K562 (cell line): ENCODE measurements around the gene GTF2H4. TPM values are rescaled to one million over a fixed set of nuclear protein-coding genes. Genes with fewer than 3 reads are reported as not detected.

Source experiments
- ATAC-seq: fragments of 200-7000 bp; cut with Tn5 transposase; 3 replicates; pipeline ENCODE4 v1.9.1; 2020; ENCODE audit warnings: moderate library complexity
- BruUV-seq: library from RNA; stranded (reverse); fragments of 400-500 nt; replicated peaks from 2 replicates; lab custom pipeline; 2021; lab: Mats Ljungman, UMichigan
- CTCF ChIA-PET: fragments of 300-600 bp; formaldehyde crosslinking; extraction: SDS; loops from one replicate; lab custom pipeline; 2021; ENCODE audit warnings: low intra/inter-chr PET ratio; lab: Yijun Ruan, JAX
- POLR2A ChIA-PET: fragments of 300-600, 350-650 bp; sonication (Branson Sonifier 250); formaldehyde crosslinking; extraction: SDS; loops from one replicate; lab custom pipeline; 2021; ENCODE audit warnings: antibody characterized with exemption, inconsistent platforms; lab: Yijun Ruan, JAX
- DNase-seq, 4 experiments: peaks; one replicate each; pipeline versions ENCODE4 v3.0.0 to v3.0.0-alpha.2; 2011 to 2018; ENCODE audit warnings: low spot score in 3 of 4, mixed read lengths in 3 of 4; ENCODE audit errors: extremely low read depth in 1 of 4
- FAIRE-seq: peaks from 2 replicates; lab custom pipeline; 2011; peaks lifted over from hg19 to GRCh38; lab: Jason Lieb, UNC
- H2AFZ ChIP-seq: 2 replicates; pipeline ENCODE4 v1.6.0; 2011; ENCODE audit warnings: low read depth, low read length, control low read depth, inconsistent platforms
- H3K27ac ChIP-seq: fragments of 200-600 bp; 3 replicates; pipeline ENCODE4 v1.8.0; 2011; ENCODE audit warnings: low read depth, mild to moderate bottlenecking, control low read depth, inconsistent platforms, low read length, moderate library complexity, mixed read lengths; ENCODE audit errors: extremely low read depth
- H3K27me3 ChIP-seq, 2 experiments: fragments of 300-600 bp in 1 of 2; 2 replicates in 1 of 2; 3 replicates in 1 of 2; pipeline versions ENCODE4 v1.6.0 to v1.8.0; 2011; ENCODE audit warnings: inconsistent platforms in 2 of 2, low read length in 2 of 2, mild to moderate bottlenecking in 1 of 2, mixed read lengths in 1 of 2, moderate library complexity in 1 of 2; ENCODE audit not compliant: control insufficient read depth in 2 of 2, insufficient read depth in 2 of 2
- H3K36me3 ChIP-seq: fragments of 300-600 bp; 3 replicates; pipeline ENCODE4 v1.8.0; 2011; ENCODE audit warnings: mild to moderate bottlenecking, low read length, inconsistent platforms; ENCODE audit not compliant: control insufficient read depth, insufficient read depth
- H3K4me1 ChIP-seq, 2 experiments: fragments of 200-600 bp in 1 of 2; replicated peaks in 1 of 2; 2 replicates in 1 of 2; 3 replicates in 1 of 2; pipeline versions ENCODE4 v1.5.1 to v1.8.0; 2011; ENCODE audit warnings: inconsistent platforms in 2 of 2, low read length in 2 of 2, mild to moderate bottlenecking in 1 of 2, mixed read lengths in 1 of 2, moderate library complexity in 1 of 2; ENCODE audit not compliant: control insufficient read depth in 2 of 2, insufficient read depth in 2 of 2
- H3K4me2 ChIP-seq: 2 replicates; pipeline ENCODE4 v1.6.1; 2011; ENCODE audit warnings: low read length, control low read depth, inconsistent platforms, mixed read lengths; ENCODE audit not compliant: insufficient read depth
- H3K4me3 ChIP-seq: fragments of 200-600 bp; sonication (generic), shearing (Covaris generic); 2 replicates; pipeline ENCODE4 v1.5.1; 2016; ENCODE audit warnings: control low read depth, inconsistent platforms
- H3K79me2 ChIP-seq: fragments of 200-600 bp; 3 replicates; pipeline ENCODE4 v1.8.0; 2011; ENCODE audit warnings: low read length, inconsistent platforms; ENCODE audit not compliant: control insufficient read depth, insufficient read depth
- H3K9ac ChIP-seq, 2 experiments: 2 replicates each; pipeline versions ENCODE4 v1.6.0 to v1.6.1; 2011; ENCODE audit warnings: low read depth in 2 of 2, low read length in 2 of 2, control low read depth in 1 of 2, inconsistent platforms in 1 of 2, mild to moderate bottlenecking in 1 of 2, mixed read lengths in 1 of 2; ENCODE audit not compliant: insufficient read depth in 1 of 2
- H3K9me1 ChIP-seq: one replicate; pipeline ENCODE4 v1.6.0; 2011; ENCODE audit warnings: inconsistent platforms, mild to moderate bottlenecking, low read length, moderate library complexity; ENCODE audit not compliant: control insufficient read depth, insufficient read depth
- H3K9me3 ChIP-seq: replicated peaks from 2 replicates; pipeline ENCODE4 v1.5.1; 2011; ENCODE audit warnings: low read depth, low read length, inconsistent platforms; ENCODE audit not compliant: control insufficient read depth, insufficient read depth
- H4K20me1 ChIP-seq: replicated peaks from 2 replicates; pipeline ENCODE4 v1.6.1; 2011; ENCODE audit warnings: low read length, inconsistent platforms, mixed read lengths; ENCODE audit not compliant: control insufficient read depth, insufficient read depth
- BDP1 ChIP-seq: IDR thresholded peaks from 3 replicates; pipeline ENCODE4 v1.6.1; 2011; ENCODE audit not compliant: insufficient read length, insufficient read depth
- CBFB ChIP-seq: sonication (generic); formaldehyde crosslinking; IDR thresholded peaks from 2 replicates; pipeline ENCODE4 v1.4.0; 2020; ENCODE audit warnings: mild to moderate bottlenecking, missing genetic modification reagents
- CC2D1A ChIP-seq: fragments of 450-650 bp; IDR thresholded peaks from 2 replicates; pipeline ENCODE4 v1.6.1; 2017; ENCODE audit warnings: mild to moderate bottlenecking
- ETS1 ChIP-seq: conservative IDR thresholded peaks from 2 replicates; pipeline ENCODE4 v1.6.1; 2011; ENCODE audit warnings: low read depth, mild to moderate bottlenecking, low read length; ENCODE audit not compliant: control insufficient read depth
- GATAD2A ChIP-seq: fragments of 450-650 bp; IDR thresholded peaks from 2 replicates; pipeline ENCODE4 v1.6.1; 2017
- HDAC3 ChIP-seq: fragments of 450-650 bp; IDR thresholded peaks from 2 replicates; pipeline ENCODE4 v1.6.1; 2018; ENCODE audit warnings: borderline replicate concordance, mild to moderate bottlenecking, moderate library complexity; ENCODE audit not compliant: partially characterized antibody
- MAFF ChIP-seq: IDR thresholded peaks from 2 replicates; pipeline ENCODE4 v1.6.1; 2012; ENCODE audit warnings: low read length, improper control_type of control experiment
- NCOA4 ChIP-seq: fragments of 450-650 bp; IDR thresholded peaks from 2 replicates; pipeline ENCODE4 v1.6.1; 2018; ENCODE audit warnings: mild to moderate bottlenecking; ENCODE audit not compliant: partially characterized antibody
- RBFOX2 ChIP-seq: fragments of 200-400 bp; formaldehyde crosslinking; IDR thresholded peaks from 2 replicates; pipeline ENCODE4 v1.6.1; 2017; ENCODE audit warnings: low read depth, mild to moderate bottlenecking, low read length, moderate library complexity
- SNRNP70 ChIP-seq: fragments of 200-400 bp; formaldehyde crosslinking; optimal IDR thresholded peaks from 2 replicates; pipeline ENCODE3; 2017; ENCODE audit warnings: low read depth, low read length
- TEAD2 ChIP-seq: fragments of 450-650 bp; IDR thresholded peaks from 2 replicates; pipeline ENCODE4 v1.6.1; 2016; ENCODE audit warnings: missing genetic modification characterization, control low read depth, missing compliant biosample characterization
- ZNF512 ChIP-seq: IDR thresholded peaks from 2 replicates; pipeline ENCODE4 v1.6.1; 2016; ENCODE audit warnings: missing genetic modification characterization, missing compliant biosample characterization
- ZNF79 ChIP-seq: fragments of 250-450 bp; sonication (Bioruptor Pico); IDR thresholded peaks from 2 replicates; pipeline ENCODE4 v1.4.0; 2020; ENCODE audit warnings: low read depth, mild to moderate bottlenecking, moderate library complexity
- WGBS: fragments of 100-300 bp; shearing (Covaris generic); methylation state at CpG from one replicate; pipeline ENCODE4 v1.1.6; 2016; ENCODE audit warnings: low coverage, mixed read lengths; ENCODE audit not compliant: insufficient coverage; ENCODE audit errors: missing lambda C conversion rate; 5-methylcytosine and 5-hydroxymethylcytosine counted together
- in situ Hi-C: fragments of 300-500 bp; cut with MboI; formaldehyde crosslinking; loops from 4 replicates; pipeline ENCODE4 v1.15.0; 2018; ENCODE audit warnings: inconsistent platforms, mixed read lengths
- intact Hi-C: fragments of 100-400 bp; cut with micrococcal nuclease; formaldehyde crosslinking; loops from 2 replicates; pipeline ENCODE4 v1.14.2; 2022
- polyA plus RNA-seq, 8 experiments: library from polyadenylated mRNA; depleted of rRNA in 4 of 8; stranded (reverse) in 5 of 8; unstranded in 3 of 8; fragments of >200 nt; fragmentation: Nextera tagmentation in 2 of 8; fragmentation: Illumina TruSeq in 1 of 8; extraction: Ambion mirVana in 2 of 8; extraction: Trizol in 1 of 8; gene quantifications; 2 replicates each; pipeline versions ENCODE4 v1.2.1 to v1.2.3, GENCODE V29; 2011 to 2014; ENCODE audit warnings: inconsistent platforms in 1 of 8, missing spikeins in 1 of 8
- total RNA-seq, 7 experiments: library from RNA; depleted of rRNA in 6 of 7; stranded (reverse); fragments of >200 nt in 6 of 7; fragmentation: Illumina TruSeq in 2 of 7; extraction: Trizol in 2 of 7; gene quantifications; 2 replicates each; pipeline versions ENCODE4 v1.2.1 to v1.2.3, GENCODE V29; 2011 to 2021; ENCODE audit warnings: low replicate concordance in 1 of 7

GTF2H4 gene
- total and polyA plus RNA-seq, 9 of the 15 experiments (the other 6 are each of a cell fraction or from before 2014, with no cell fraction given), result 3.6 to 86.1 (median 39.6) TPM

- peaks cover 52% of the 10 kb centered on the region; the same call in 2 of the 3 replicates for H3K36me3 ChIP-seq
- intact Hi-C loops, result no loop called here
- H3K4me3 ChIP-seq, result no peak overlapping the region
- no peaks in the 10 kb centered on the region for H3K9me1 ChIP-seq
- H2AFZ ChIP-seq, result no peak overlapping the region
- BruUV-seq, result no TSS peak
- TF ChIP-seq RBFOX2 (0 out of 2 replicates have a peak, but pooled peaks have one; percentile 25), NCOA4 (no peak)
- peaks cover 0 to 6% of the 10 kb centered on the region in 2 experiments; a peak in 1 of 5 replicates for H3K4me1 ChIP-seq
- no peaks in the 10 kb centered on the region for H3K27me3 ChIP-seq
- no peak overlapping the region for H3K4me2 ChIP-seq
- no peaks in the 10 kb centered on the region for H3K9me3 ChIP-seq
- FAIRE-seq, result no peak
- H3K79me2 ChIP-seq, result no peaks in the 10 kb centered on the region
- CTCF ChIA-PET, result no interaction called here
- DNase-seq, result no peak
- H4K20me1 ChIP-seq, result no peaks in the 10 kb centered on the region; the same call in 1 of the 2 replicates
- H3K27ac ChIP-seq, result no peak overlapping the region
- ATAC-seq, result no peak
- WGBS, result 73% methylated on average over 23 of the region's 23 CpGs
- in situ Hi-C loops, result no loop called here
- no peak overlapping the region for H3K9ac ChIP-seq
- POLR2A ChIA-PET, result interaction anchor here (0.5 to 1.9 kb wide), 10 partner anchors 9 to 180 kb away, joined by 3 to 4 read pairs (median 4); partner anchors contain the start of gene GTF2H4
Observed at GRCh38 chr6:30898750-30899360, 9.2 kb upstream of the GTF2H4 start.

GRCh38 chr6:30900863-30901417 lies 7.1 kb upstream of the GTF2H4 start:
- no peaks in the 10 kb centered on the region for H3K79me2 ChIP-seq
- no peaks in the 10 kb centered on the region for H3K9me3 ChIP-seq
- no peaks in the 10 kb centered on the region for H3K9me1 ChIP-seq
- H2AFZ ChIP-seq, result no peak overlapping the region
- H3K4me2 ChIP-seq, result no peak overlapping the region
- H3K27me3 ChIP-seq, result no peaks in the 10 kb centered on the region
- H3K4me1 ChIP-seq, result peaks cover 0 to 6% of the 10 kb centered on the region in 2 experiments; a peak in 1 of 5 replicates
- CTCF ChIA-PET, result no interaction called here
- H3K4me3 ChIP-seq, result no peak overlapping the region
- in situ Hi-C loops (no loop called here), intact Hi-C loops (no loop called here)
- ATAC-seq (no peak), DNase-seq (no peak), FAIRE-seq (no peak)
- H3K36me3 ChIP-seq, result peaks cover 32% of the 10 kb centered on the region; the same call in 2 of the 3 replicates
- POLR2A ChIA-PET, result interaction anchor here (1.4 to 2.2 kb wide), 3 partner anchors 11 to 28 kb away, joined by 5 to 6 read pairs (median 5); partner anchors contain the start of gene DDR1
- H3K9ac ChIP-seq, result no peak overlapping the region
- H4K20me1 ChIP-seq, result no peaks in the 10 kb centered on the region
- no TSS peak for BruUV-seq
- 25% methylated on average over 1 of the region's 1 CpG for WGBS
- no peak overlapping the region for H3K27ac ChIP-seq
- TF ChIP-seq CBFB (CRISPR knock-in tag) (no peak), CC2D1A (no peak), ZNF79 (CRISPR knock-in tag) (no peak), HDAC3 (no peak), GATAD2A (no peak), SNRNP70 (no peak), ETS1 (no peak), BDP1 (no peak), TEAD2 (no peak), ZNF512 (tag) (no peak), MAFF (no peak)
